ENCODE measurements around the gene HJV. TPM values are rescaled to one million over a fixed set of nuclear protein-coding genes. Genes with fewer than 3 reads are reported as not detected.

The HJV gene
- total RNA-seq, 1 donor from 2014 or later: 439 TPM

DNA sequence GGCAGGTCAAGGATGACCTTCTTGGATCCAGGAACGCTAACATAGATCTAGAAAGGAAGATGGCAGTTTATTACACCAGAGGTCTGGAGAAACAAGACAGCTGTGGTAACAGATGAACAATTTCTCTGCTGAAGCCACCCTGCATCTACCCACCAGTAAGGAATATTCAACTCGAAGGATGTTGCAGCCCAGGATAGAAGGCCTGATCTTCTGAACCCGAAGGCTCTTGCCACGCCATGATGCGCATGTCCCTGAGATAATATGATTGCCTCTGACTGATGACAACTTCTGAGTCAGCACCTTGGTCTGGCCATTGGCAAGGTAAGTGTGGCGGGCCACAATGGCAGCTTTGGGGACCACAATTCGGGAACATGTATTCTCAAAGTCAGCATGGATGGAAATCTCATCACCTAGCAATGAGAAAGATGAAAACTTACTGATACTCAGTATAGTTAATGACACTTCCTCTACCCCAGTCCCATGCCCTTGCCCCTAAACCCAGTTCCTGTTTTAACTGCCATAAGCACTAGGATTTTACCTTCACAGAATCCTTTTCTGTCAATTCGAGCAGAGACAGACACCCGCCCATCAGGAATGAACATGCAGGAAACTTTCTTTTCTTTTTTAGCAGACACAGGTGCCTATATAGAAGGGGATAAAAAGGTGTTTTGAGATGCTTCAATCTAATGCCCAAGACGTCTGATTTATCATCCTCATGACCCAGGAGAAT lies 27.0 kb downstream of the HJV start:
- H3K36me3 ChIP-seq (ENCODE audit: control insufficient read depth in 3 of 3, insufficient read depth in 3 of 3, low read length in 3 of 3): peaks cover 37 to 39% (median 39%) of the 10 kb centered on the region in 3 donors
- H3K4me1 ChIP-seq (ENCODE audit: control insufficient read depth in 3 of 3, insufficient read depth in 3 of 3, low read length in 3 of 3): peaks cover 32 to 44% (median 35%) of the 10 kb centered on the region in 3 donors
- no peaks in the 10 kb centered on the region for H3K27me3 ChIP-seq (ENCODE audit: control insufficient read depth in 3 of 3, insufficient read depth in 3 of 3, low read length in 3 of 3)
- peak overlapping the region; percentile 99 for H3K27ac ChIP-seq (ENCODE audit: low read depth, low read length)
- H3K4me3 ChIP-seq (ENCODE audit: low read length in 3 of 3): peak overlapping the region; percentile 92 to 97 (median 93)
- peak overlapping the region; percentile 94 to 97 (median 95) for H3K9ac ChIP-seq (ENCODE audit: low read depth in 1 of 3, low read length in 3 of 3)
- H3K9me3 ChIP-seq (ENCODE audit: control insufficient read depth in 3 of 3, low read length in 3 of 3): no peaks in the 10 kb centered on the region

DNA sequence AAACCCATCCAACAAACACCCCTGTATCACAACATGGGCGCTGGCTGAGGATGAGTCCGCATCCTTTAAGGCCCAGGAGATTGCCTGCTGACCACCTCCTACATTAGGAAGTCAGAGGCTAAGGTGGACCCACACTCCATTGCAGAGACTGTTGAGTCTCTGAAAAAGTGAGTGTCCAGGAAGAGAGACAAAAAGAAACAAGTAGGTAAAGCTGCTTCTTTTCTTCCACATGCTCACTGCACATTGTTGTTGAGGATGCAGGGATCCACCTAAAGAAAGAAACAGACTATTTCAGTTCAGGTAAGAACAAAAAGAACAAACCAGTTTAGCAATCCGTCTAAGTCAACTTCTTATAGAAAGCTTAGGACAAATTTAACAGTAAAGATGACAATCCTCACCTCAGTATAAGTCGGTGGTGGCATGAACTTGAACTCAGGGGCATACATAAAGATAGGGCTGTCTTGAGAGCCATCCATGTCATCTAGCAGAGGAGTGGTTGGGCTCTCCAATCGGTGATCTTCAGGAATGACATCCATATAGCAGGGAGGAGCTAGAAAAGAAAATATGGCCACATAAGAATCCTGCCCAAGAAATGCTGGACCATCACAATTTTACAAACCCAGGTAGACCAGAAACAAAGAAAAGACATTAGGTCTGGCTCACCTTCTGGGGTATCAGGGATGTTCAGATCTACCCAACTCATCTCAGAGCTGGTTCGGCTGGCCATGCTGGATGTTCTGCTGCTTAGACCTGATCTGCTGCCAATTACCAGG lies 27.7 kb downstream of the HJV start:
- peak overlapping the region; percentile 94 to 97 (median 95) for H3K9ac ChIP-seq (ENCODE audit: low read depth in 1 of 3, low read length in 3 of 3)
- H3K4me1 ChIP-seq (ENCODE audit: control insufficient read depth in 3 of 3, insufficient read depth in 3 of 3, low read length in 3 of 3): peaks cover 27 to 36% (median 29%) of the 10 kb centered on the region in 3 donors
- H3K27ac ChIP-seq (ENCODE audit: low read depth, low read length): peak overlapping the region; percentile 99

DNA sequence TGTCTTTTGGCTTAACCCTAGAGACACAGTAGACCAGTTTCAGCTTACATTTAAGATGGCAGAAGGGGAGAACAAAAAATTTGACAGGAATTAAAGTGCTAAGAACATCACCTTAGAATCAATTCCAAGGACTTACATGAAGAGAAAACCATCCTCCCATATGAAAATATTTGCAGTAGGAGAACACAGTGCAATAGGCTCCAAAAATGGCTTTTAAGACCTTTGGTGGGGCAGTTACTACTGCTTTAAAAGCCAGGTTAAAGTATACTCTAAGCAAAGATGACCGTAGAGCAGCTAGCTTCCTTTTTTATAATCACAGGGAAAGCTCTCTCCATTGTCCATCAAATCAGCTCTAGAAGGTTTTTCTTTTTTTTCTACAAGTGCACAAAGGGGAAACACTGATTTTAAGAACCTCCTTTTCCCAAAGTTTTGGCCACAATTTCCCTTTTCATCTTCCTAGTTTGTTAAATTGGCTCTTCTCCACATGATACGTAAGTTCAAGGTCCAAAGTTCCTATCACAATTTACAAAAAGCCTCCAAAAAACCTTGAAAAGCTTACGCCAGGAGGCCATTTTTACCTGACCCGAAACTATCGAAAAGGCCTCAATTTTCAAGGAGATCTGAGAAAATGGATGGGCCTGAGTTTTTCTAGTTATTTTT lies 28.4 kb downstream of the HJV start:
- Histone ChIP-seq H3K9ac (ENCODE audit: low read depth in 1 of 3, low read length in 3 of 3) (peak overlapping the region; percentile 94 to 97 (median 95)), H3K9me3 (ENCODE audit: control insufficient read depth in 3 of 3, low read length in 3 of 3) (no peaks in the 10 kb centered on the region), H3K27me3 (ENCODE audit: control insufficient read depth in 3 of 3, insufficient read depth in 3 of 3, low read length in 3 of 3) (no peaks in the 10 kb centered on the region), H3K27ac (ENCODE audit: low read depth, low read length) (peak overlapping the region; percentile 99), H3K4me1 (ENCODE audit: control insufficient read depth in 3 of 3, insufficient read depth in 3 of 3, low read length in 3 of 3) (peaks cover 20 to 30% (median 23%) of the 10 kb centered on the region in 3 donors), H3K36me3 (ENCODE audit: control insufficient read depth in 3 of 3, insufficient read depth in 3 of 3, low read length in 3 of 3) (peaks cover 37 to 39% (median 39%) of the 10 kb centered on the region in 3 donors), H3K4me3 (ENCODE audit: low read length in 3 of 3) (peak overlapping the region; percentile 92 to 97 (median 93))

More for the DNA sequence above, 27.7 kb downstream of the HJV start:
- H3K36me3 ChIP-seq (ENCODE audit: control insufficient read depth in 3 of 3, insufficient read depth in 3 of 3, low read length in 3 of 3): peaks cover 37 to 39% (median 39%) of the 10 kb centered on the region in 3 donors
- H3K4me3 ChIP-seq (ENCODE audit: low read length in 3 of 3): peak overlapping the region; percentile 92 to 97 (median 93)
- H3K27me3 ChIP-seq (ENCODE audit: control insufficient read depth in 3 of 3, insufficient read depth in 3 of 3, low read length in 3 of 3): no peaks in the 10 kb centered on the region
- no peaks in the 10 kb centered on the region for H3K9me3 ChIP-seq (ENCODE audit: control insufficient read depth in 3 of 3, low read length in 3 of 3)

DNA sequence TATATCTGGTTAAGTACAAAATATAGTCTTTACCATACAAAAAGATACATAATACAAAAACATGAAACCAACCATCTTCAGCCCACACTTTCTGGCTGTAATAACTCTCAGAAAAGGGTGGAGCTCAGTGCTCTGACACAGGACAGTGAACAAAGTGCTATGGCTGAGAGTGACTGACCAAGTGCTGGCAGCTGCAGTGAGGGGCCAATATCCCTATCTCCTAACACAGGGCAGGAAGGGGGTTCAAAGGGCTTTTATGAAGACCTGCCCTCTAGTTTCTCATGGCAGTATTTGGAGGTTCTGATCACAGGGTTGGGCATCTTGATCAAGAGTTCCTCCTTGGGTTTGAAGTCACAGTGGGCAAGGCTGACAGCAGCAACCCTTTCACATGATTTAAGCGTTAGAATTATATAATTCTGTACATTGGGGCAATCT lies 29.0 kb downstream of the HJV start:
- Histone ChIP-seq H3K9me3 (ENCODE audit: control insufficient read depth in 3 of 3, low read length in 3 of 3) (no peaks in the 10 kb centered on the region), H3K4me1 (ENCODE audit: control insufficient read depth in 3 of 3, insufficient read depth in 3 of 3, low read length in 3 of 3) (peaks cover 19 to 26% (median 20%) of the 10 kb centered on the region in 3 donors), H3K4me3 (ENCODE audit: low read length in 3 of 3) (peak overlapping the region; percentile 71 to 97 (median 93)), H3K27ac (ENCODE audit: low read depth, low read length) (peak overlapping the region; percentile 99), H3K27me3 (ENCODE audit: control insufficient read depth in 3 of 3, insufficient read depth in 3 of 3, low read length in 3 of 3) (no peaks in the 10 kb centered on the region), H3K36me3 (ENCODE audit: control insufficient read depth in 3 of 3, insufficient read depth in 3 of 3, low read length in 3 of 3) (peaks cover 37 to 39% (median 39%) of the 10 kb centered on the region in 3 donors), H3K9ac (ENCODE audit: low read depth in 1 of 3, low read length in 3 of 3) (peak overlapping the region; percentile 60 to 97 (median 72))

DNA sequence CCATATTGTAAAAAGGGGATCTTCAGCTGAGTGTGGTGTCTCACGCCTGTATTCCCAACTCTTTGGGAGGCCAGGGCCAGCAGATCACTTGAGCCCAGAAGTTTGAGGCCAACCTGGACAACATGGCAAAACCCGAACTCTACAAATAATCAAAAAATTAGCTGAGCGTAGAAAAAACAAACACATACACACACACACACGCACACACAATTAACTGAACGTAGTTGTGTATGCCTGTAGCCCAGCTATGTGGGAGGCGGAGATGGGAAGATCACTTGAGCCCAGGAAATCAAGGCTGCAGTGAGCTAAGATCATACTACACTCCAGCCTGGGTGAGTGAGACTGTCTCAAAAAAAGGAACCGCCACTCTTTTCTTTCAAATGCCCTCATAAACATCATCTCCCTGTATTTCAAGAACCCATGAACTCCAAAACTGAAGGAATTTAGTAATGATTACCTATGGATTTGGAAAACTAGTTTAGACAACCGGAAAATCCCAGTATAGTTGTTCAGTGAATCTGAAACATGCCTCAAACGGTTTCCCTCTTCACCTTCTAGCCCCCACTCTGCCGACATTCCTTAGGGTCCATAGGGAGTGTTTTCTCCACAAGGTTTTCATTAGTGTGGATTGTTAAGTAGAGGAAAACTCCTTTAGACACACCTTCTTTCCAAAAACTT lies 29.7 kb downstream of the HJV start:
- H3K4me1 ChIP-seq (ENCODE audit: control insufficient read depth in 3 of 3, insufficient read depth in 3 of 3, low read length in 3 of 3): peaks cover 17 to 22% (median 20%) of the 10 kb centered on the region in 3 donors
- no peaks in the 10 kb centered on the region for H3K27me3 ChIP-seq (ENCODE audit: control insufficient read depth in 3 of 3, insufficient read depth in 3 of 3, low read length in 3 of 3)
- peak overlapping the region; percentile 99 for H3K27ac ChIP-seq (ENCODE audit: low read depth, low read length)
- H3K36me3 ChIP-seq (ENCODE audit: control insufficient read depth in 3 of 3, insufficient read depth in 3 of 3, low read length in 3 of 3): peaks cover 37 to 39% (median 39%) of the 10 kb centered on the region in 3 donors
- no peaks in the 10 kb centered on the region for H3K9me3 ChIP-seq (ENCODE audit: control insufficient read depth in 3 of 3, low read length in 3 of 3)
- peak overlapping the region in 2 of 3 donors; percentile 71 to 97 for H3K4me3 ChIP-seq (ENCODE audit: low read length in 3 of 3)
- peak overlapping the region; percentile 38 to 72 (median 60) for H3K9ac ChIP-seq (ENCODE audit: low read depth in 1 of 3, low read length in 3 of 3)

DNA sequence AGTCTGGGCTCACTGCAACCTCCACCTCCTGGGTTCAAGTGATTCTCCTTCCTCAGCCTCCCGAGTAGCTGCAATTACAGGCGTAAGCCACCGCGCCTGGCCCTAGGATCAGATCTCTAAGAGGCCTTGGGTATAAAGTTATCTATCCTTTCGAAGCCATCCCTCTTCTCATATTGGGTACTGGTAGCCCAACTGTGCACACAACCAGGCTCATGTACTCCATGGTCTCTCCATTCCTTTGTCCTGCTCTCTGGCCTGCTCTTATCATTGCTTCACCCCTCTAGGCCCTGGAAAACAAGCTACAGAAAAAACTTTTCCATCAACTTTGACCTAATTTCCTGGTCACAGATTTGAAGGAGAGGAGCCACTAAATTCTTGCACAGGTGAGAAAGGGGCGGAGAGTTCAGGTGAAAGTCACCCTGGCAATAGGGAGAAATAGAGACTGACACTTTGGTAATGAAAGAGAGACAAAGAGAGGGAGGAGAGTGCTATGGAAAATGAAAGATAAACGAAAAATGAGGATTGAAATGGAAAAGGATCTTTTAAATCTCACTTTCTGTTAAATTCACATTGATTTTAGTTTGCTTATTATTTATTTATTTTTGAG lies 31.2 kb downstream of the HJV start:
- Histone ChIP-seq H3K27ac (ENCODE audit: low read depth, low read length) (peak overlapping the region; percentile 99), H3K36me3 (ENCODE audit: control insufficient read depth in 3 of 3, insufficient read depth in 3 of 3, low read length in 3 of 3) (peaks cover 28 to 31% (median 29%) of the 10 kb centered on the region in 3 donors), H3K9me3 (ENCODE audit: control insufficient read depth in 3 of 3, low read length in 3 of 3) (no peaks in the 10 kb centered on the region), H3K4me3 (ENCODE audit: low read length in 3 of 3) (no peak overlapping the region), H3K9ac (ENCODE audit: low read depth in 1 of 3, low read length in 3 of 3) (peak overlapping the region in 1 of 3 donors; percentile 7), H3K4me1 (ENCODE audit: control insufficient read depth in 3 of 3, insufficient read depth in 3 of 3, low read length in 3 of 3) (peaks cover 29 to 34% (median 31%) of the 10 kb centered on the region in 3 donors), H3K27me3 (ENCODE audit: control insufficient read depth in 3 of 3, insufficient read depth in 3 of 3, low read length in 3 of 3) (no peaks in the 10 kb centered on the region)

DNA sequence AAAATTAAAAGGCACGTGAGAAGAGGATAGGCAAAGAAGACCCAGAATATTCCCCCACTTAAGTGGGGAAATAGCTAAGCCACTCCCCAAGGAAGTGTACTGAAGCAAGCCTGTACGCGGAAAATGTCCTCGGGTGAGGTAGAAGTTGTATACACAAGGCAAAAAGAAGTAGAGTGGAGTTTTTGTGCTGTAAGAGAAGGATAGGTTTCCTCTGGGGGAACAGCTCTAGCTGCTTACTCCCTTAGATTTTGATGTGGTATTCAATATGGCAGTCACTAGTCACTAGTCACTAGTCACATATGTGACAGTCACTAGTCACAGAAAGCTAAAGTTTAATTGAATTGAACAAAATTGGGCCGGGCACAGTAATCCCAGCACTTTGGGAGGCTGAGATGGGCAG lies 32.8 kb downstream of the HJV start:
- H3K36me3 ChIP-seq (ENCODE audit: control insufficient read depth in 3 of 3, insufficient read depth in 3 of 3, low read length in 3 of 3): peaks cover 12 to 16% (median 14%) of the 10 kb centered on the region in 3 donors
- no peaks in the 10 kb centered on the region for H3K9me3 ChIP-seq (ENCODE audit: control insufficient read depth in 3 of 3, low read length in 3 of 3)
- H3K27me3 ChIP-seq (ENCODE audit: control insufficient read depth in 3 of 3, insufficient read depth in 3 of 3, low read length in 3 of 3): no peaks in the 10 kb centered on the region
- H3K4me1 ChIP-seq (ENCODE audit: control insufficient read depth in 3 of 3, insufficient read depth in 3 of 3, low read length in 3 of 3): peaks cover 39 to 43% (median 42%) of the 10 kb centered on the region in 3 donors
- no peak overlapping the region for H3K4me3 ChIP-seq (ENCODE audit: low read length in 3 of 3)
- H3K9ac ChIP-seq (ENCODE audit: low read depth in 1 of 3, low read length in 3 of 3): no peak overlapping the region
- H3K27ac ChIP-seq (ENCODE audit: low read depth, low read length): peak overlapping the region; percentile 38

DNA sequence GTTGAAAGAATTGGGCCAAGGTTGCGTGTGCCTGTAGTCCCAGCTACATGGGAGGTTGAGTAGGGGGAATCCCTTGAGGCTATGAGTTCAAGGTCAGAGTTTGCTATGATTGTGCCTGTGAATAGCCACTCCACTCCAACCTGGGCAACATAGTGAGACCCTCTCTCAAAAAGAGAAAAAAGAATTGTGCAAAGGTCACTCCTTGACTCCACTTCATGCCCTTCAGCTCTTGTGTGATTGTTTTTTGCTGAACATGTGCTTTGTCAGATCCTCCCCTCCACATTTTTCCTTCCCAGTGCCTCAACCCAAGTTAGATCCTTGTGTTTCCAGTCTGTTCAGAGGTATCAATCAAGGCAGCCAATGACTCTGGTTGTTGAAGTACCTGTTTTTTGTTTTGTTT lies 33.6 kb downstream of the HJV start:
- Histone ChIP-seq H3K36me3 (ENCODE audit: control insufficient read depth in 3 of 3, insufficient read depth in 3 of 3, low read length in 3 of 3) (peaks cover 4 to 7% (median 5%) of the 10 kb centered on the region in 3 donors), H3K9ac (ENCODE audit: low read depth in 1 of 3, low read length in 3 of 3) (no peak overlapping the region), H3K27ac (ENCODE audit: low read depth, low read length) (peak overlapping the region; percentile 93), H3K9me3 (ENCODE audit: control insufficient read depth in 3 of 3, low read length in 3 of 3) (no peaks in the 10 kb centered on the region), H3K27me3 (ENCODE audit: control insufficient read depth in 3 of 3, insufficient read depth in 3 of 3, low read length in 3 of 3) (no peaks in the 10 kb centered on the region), H3K4me1 (ENCODE audit: control insufficient read depth in 3 of 3, insufficient read depth in 3 of 3, low read length in 3 of 3) (peaks cover 39 to 43% (median 41%) of the 10 kb centered on the region in 3 donors), H3K4me3 (ENCODE audit: low read length in 3 of 3) (no peak overlapping the region)

DNA sequence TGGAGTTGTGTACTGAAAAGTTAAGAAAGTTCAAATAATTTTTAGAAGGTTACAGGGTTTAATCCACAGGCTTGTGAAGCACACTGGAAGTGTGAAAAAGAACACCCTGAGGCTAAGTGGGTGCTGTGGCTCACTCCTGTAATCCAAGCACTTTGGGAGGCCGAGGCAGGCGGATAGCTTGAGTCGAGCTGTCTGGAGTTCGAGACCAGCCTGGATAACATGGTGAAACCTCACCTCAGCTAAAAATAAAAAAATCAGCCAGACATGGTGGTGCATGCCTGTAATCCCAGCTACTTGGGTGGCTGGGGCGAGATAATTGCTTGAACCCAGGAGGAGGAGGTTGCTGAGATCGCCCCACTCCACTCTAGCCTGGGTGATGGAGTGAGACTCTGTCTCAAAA lies 35.0 kb downstream of the HJV start:
- H3K4me1 ChIP-seq (ENCODE audit: control insufficient read depth in 3 of 3, insufficient read depth in 3 of 3, low read length in 3 of 3): peaks cover 43 to 53% (median 48%) of the 10 kb centered on the region in 3 donors
- peak overlapping the region in 1 of 3 donors; percentile 28 for H3K9ac ChIP-seq (ENCODE audit: low read depth in 1 of 3, low read length in 3 of 3)
- H3K4me3 ChIP-seq (ENCODE audit: low read length in 3 of 3): peak overlapping the region in 1 of 3 donors; percentile 19

More for the DNA sequence above, 35.0 kb downstream of the HJV start:
- no peaks in the 10 kb centered on the region for H3K27me3 ChIP-seq (ENCODE audit: control insufficient read depth in 3 of 3, insufficient read depth in 3 of 3, low read length in 3 of 3)
- H3K36me3 ChIP-seq (ENCODE audit: control insufficient read depth in 3 of 3, insufficient read depth in 3 of 3, low read length in 3 of 3): no peaks in the 10 kb centered on the region
- H3K27ac ChIP-seq (ENCODE audit: low read depth, low read length): peak overlapping the region; percentile 93
- no peaks in the 10 kb centered on the region for H3K9me3 ChIP-seq (ENCODE audit: control insufficient read depth in 3 of 3, low read length in 3 of 3)

Data from skeletal muscle tissue (tissue), 4 donors.